HG02610 (cell line): ENCODE measurements around the gene TAB2.
"Not testable (repeated sequence)": the region's sequence is repeated elsewhere in the genome, so short reads cannot be mapped to it uniquely, and the experiment has no call there.

Experiments
- ATAC-seq: cut with Tn5 transposase; IDR thresholded peaks from one replicate; pipeline ENCODE4 v1.9.1; 2021; ENCODE audit warnings: mild to moderate bottlenecking, moderate library complexity; ENCODE audit not compliant: unreplicated experiment

Gene TAB2

GRCh38 chr6:149311766-149312165 lies 5.7 kb upstream of the TAB2 start:
- ATAC-seq = no peak

GRCh38 chr6:149313070-149313469 lies 4.4 kb upstream of the TAB2 start:
- ATAC-seq = no peak

- no peak for ATAC-seq
Measured at GRCh38 chr6:149313861-149314260, 3.7 kb upstream of the TAB2 start.

GRCh38 chr6:149314325-149314905 lies 3.1 kb upstream of the TAB2 start:
- no peak for ATAC-seq

- ATAC-seq = no peak
Measured at GRCh38 chr6:149316108-149316727, 1.3 kb upstream of the TAB2 start.

GRCh38 chr6:149316740-149317643 lies 520 bp upstream of the TAB2 start:
- peak; percentile 71 for ATAC-seq

- ATAC-seq = peak; percentile 9
Measured at GRCh38 chr6:149318581-149319286, 1.2 kb downstream of the TAB2 start.

GRCh38 chr6:149319422-149319821 lies 1.9 kb downstream of the TAB2 start:
- ATAC-seq = peak; percentile 15

GRCh38 chr6:149320016-149320415 lies 2.5 kb downstream of the TAB2 start:
- not testable (repeated sequence) for ATAC-seq

- ATAC-seq = no peak
Measured at GRCh38 chr6:149320796-149321195, 3.3 kb downstream of the TAB2 start.

GRCh38 chr6:149323353-149323752 lies 5.8 kb downstream of the TAB2 start:
- ATAC-seq = no peak

- no peak for ATAC-seq
Measured at GRCh38 chr6:149323925-149324324, 6.4 kb downstream of the TAB2 start.

- no peak for ATAC-seq
Measured at GRCh38 chr6:149324428-149324827, 6.9 kb downstream of the TAB2 start.

GRCh38 chr6:149325648-149326236 lies 8.2 kb downstream of the TAB2 start:
- ATAC-seq = no peak

GRCh38 chr6:149327638-149328037 lies 10.1 kb downstream of the TAB2 start:
- ATAC-seq = no peak

GRCh38 chr6:149328083-149328482 lies 10.6 kb downstream of the TAB2 start:
- no peak for ATAC-seq

GRCh38 chr6:149329529-149329928 lies 12.0 kb downstream of the TAB2 start:
- no peak for ATAC-seq

GRCh38 chr6:149330133-149330532 lies 12.6 kb downstream of the TAB2 start:
- no peak for ATAC-seq

GRCh38 chr6:149331043-149331807 lies 13.7 kb downstream of the TAB2 start:
- no peak for ATAC-seq

- ATAC-seq = no peak
Measured at GRCh38 chr6:149331871-149332270, 14.4 kb downstream of the TAB2 start.
